HUES64 (cell line): ENCODE results near the gene SLC38A8.

ENCODE experiments used
- H3K27ac ChIP-seq: 2 replicates; pipeline ENCODE4 v1.7.0; 2013; ENCODE audit warnings: low read depth, low read length, inconsistent platforms
- H3K27me3 ChIP-seq: 2 replicates; pipeline ENCODE4 v1.6.1; 2013; ENCODE audit warnings: mild to moderate bottlenecking, low read length; ENCODE audit not compliant: insufficient read depth
- H3K36me3 ChIP-seq: 2 replicates; pipeline ENCODE4 v1.6.1; 2013; ENCODE audit warnings: mild to moderate bottlenecking, low read length; ENCODE audit not compliant: insufficient read depth
- H3K4me1 ChIP-seq: 2 replicates; pipeline ENCODE4 v1.6.1; 2013; ENCODE audit warnings: mild to moderate bottlenecking, low read length, moderate library complexity; ENCODE audit not compliant: insufficient read depth
- H3K4me3 ChIP-seq: 2 replicates; pipeline ENCODE4 v1.5.1; 2013; ENCODE audit warnings: mild to moderate bottlenecking, low read length, moderate library complexity
- H3K9ac ChIP-seq: 2 replicates; pipeline ENCODE4 v1.6.1; 2013; ENCODE audit warnings: mild to moderate bottlenecking, low read depth, low read length
- H3K9me3 ChIP-seq: 2 replicates; pipeline ENCODE4 v1.6.1; 2013; ENCODE audit warnings: low read depth, low read length; ENCODE audit not compliant: insufficient read depth
- WGBS: fragments of 150-250, 120-280 bp; methylation state at CpG from one replicate; pipeline ENCODE4 v1.1.7; 2013; ENCODE audit warnings: missing lambda C conversion rate; 5-methylcytosine and 5-hydroxymethylcytosine counted together

SLC38A8 gene

GRCh38 chr16:83994703-83995102 is 47.9 kb downstream of the SLC38A8 start:
- no peak overlapping the region for H3K9ac ChIP-seq
- 91% methylated on average over 13 of the region's 13 CpGs for WGBS
- H3K27ac ChIP-seq = no peak overlapping the region
- H3K9me3 ChIP-seq = no peaks in the 10 kb centered on the region
- no peaks in the 10 kb centered on the region for H3K4me1 ChIP-seq
- no peak overlapping the region for H3K4me3 ChIP-seq
- no peaks in the 10 kb centered on the region for H3K27me3 ChIP-seq
- no peaks in the 10 kb centered on the region for H3K36me3 ChIP-seq

GRCh38 chr16:83994087-83994486 is 48.5 kb downstream of the SLC38A8 start:
- H3K4me1 ChIP-seq = no peaks in the 10 kb centered on the region; the same call in 1 of the 2 replicates
- no peak overlapping the region for H3K9ac ChIP-seq
- no peaks in the 10 kb centered on the region for H3K36me3 ChIP-seq
- no peak overlapping the region for H3K4me3 ChIP-seq
- no peaks in the 10 kb centered on the region for H3K9me3 ChIP-seq
- no peak overlapping the region for H3K27ac ChIP-seq
- H3K27me3 ChIP-seq = no peaks in the 10 kb centered on the region
- WGBS = 93% methylated on average over 8 of the region's 8 CpGs

GRCh38 chr16:83992624-83993023 is 50.0 kb downstream of the SLC38A8 start:
- Histone ChIP-seq H3K4me3 (no peak overlapping the region), H3K27me3 (no peaks in the 10 kb centered on the region), H3K4me1 (no peaks in the 10 kb centered on the region; the same call in 1 of the 2 replicates), H3K27ac (no peak overlapping the region), H3K9me3 (no peaks in the 10 kb centered on the region), H3K9ac (no peak overlapping the region), H3K36me3 (no peaks in the 10 kb centered on the region)
- 82% methylated on average over 6 of the region's 6 CpGs for WGBS

DNA sequence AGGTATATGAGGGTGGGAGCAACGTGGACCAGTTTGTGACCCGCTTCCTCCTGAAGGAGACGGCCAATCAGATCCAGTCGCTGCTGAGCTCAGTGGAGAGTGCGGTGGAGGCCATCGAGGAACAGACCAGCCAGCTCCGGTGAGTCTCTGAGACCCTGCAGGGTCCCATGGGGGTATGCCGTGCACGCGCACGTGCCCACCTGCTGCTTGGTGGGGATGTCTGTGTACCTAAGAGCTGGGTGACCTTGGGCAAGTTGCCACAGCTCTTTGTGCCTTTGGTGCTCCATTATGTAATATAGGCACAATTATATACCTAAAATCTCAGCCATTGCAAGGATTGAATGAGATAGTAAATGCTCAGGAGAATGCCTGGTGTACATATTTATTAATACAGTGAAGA is 52.1 kb downstream of the SLC38A8 start:
- H3K4me3 ChIP-seq = no peak overlapping the region
- H3K27ac ChIP-seq = no peak overlapping the region
- H3K9ac ChIP-seq = no peak overlapping the region
- H3K4me1 ChIP-seq = no peaks in the 10 kb centered on the region; the same call in 1 of the 2 replicates
- H3K36me3 ChIP-seq = no peaks in the 10 kb centered on the region
- no peaks in the 10 kb centered on the region for H3K27me3 ChIP-seq
- no peaks in the 10 kb centered on the region for H3K9me3 ChIP-seq
- 93% methylated on average over 11 of the region's 11 CpGs for WGBS

DNA sequence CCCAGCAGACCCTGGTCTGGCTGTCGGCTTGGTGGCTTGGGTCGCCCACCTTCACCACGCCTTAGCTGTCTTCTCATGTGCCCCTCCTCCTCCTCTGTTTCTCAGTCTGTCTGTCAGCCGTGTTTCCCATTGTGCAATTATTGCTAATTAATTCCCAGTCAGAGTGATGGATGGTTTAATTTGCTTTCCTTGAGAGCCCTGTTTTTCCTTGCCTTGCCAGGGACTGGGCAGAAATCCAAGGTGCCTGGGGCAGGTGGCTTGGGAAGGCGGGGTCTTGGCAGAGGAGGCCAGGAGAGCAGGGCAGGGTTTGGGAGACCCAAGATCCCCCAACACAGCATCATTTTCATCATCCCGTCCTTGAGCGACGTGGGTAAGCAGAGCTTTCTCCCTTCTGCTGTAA is 53.3 kb downstream of the SLC38A8 start:
- Histone ChIP-seq H3K4me3 (no peak overlapping the region), H3K36me3 (no peaks in the 10 kb centered on the region), H3K9ac (no peak overlapping the region), H3K9me3 (no peaks in the 10 kb centered on the region), H3K4me1 (no peaks in the 10 kb centered on the region; the same call in 1 of the 2 replicates), H3K27me3 (no peaks in the 10 kb centered on the region), H3K27ac (no peak overlapping the region)
- WGBS = 92% methylated on average over 7 of the region's 8 CpGs

GRCh38 chr16:83983491-83983890 is 59.1 kb downstream of the SLC38A8 start:
- Histone ChIP-seq H3K4me3 (no peak overlapping the region), H3K27ac (no peak overlapping the region), H3K27me3 (no peaks in the 10 kb centered on the region), H3K9me3 (peaks cover 7% of the 10 kb centered on the region), H3K4me1 (no peaks in the 10 kb centered on the region), H3K36me3 (no peaks in the 10 kb centered on the region), H3K9ac (no peak overlapping the region)
- WGBS = no CpG with 5 or more reads among the region's 4 CpGs

GRCh38 chr16:83981799-83982198 is 60.8 kb downstream of the SLC38A8 start:
- no peak overlapping the region for H3K27ac ChIP-seq
- peaks cover 15% of the 10 kb centered on the region for H3K9me3 ChIP-seq
- 95% methylated on average over 8 of the region's 8 CpGs for WGBS
- H3K27me3 ChIP-seq = no peaks in the 10 kb centered on the region
- no peak overlapping the region for H3K4me3 ChIP-seq
- no peaks in the 10 kb centered on the region; the same call in 1 of the 2 replicates for H3K36me3 ChIP-seq
- H3K9ac ChIP-seq = no peak overlapping the region
- H3K4me1 ChIP-seq = no peaks in the 10 kb centered on the region

DNA sequence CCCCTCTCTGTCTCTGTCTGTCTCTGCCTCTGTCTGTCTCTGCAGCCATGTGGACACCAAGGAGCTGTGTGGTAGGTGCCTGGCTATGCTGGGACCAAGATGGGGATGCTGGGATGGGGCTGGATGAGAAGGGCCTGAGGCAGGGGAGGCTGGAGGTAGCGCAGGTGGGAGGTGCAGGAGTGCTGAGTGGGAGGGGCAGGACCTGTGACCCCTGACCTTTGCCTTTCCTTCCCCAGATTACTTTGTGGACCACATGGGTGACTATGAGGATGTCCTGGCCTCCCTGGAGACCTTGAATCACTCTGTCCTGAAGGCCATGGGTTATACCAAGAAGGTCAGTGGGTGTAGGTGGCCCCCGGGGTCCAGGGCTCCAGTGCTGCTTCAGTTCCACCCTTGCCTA is 61.8 kb downstream of the SLC38A8 start:
- Histone ChIP-seq H3K36me3 (no peaks in the 10 kb centered on the region; the same call in 1 of the 2 replicates), H3K9ac (no peak overlapping the region)
- 95% methylated on average over 2 of the region's 2 CpGs for WGBS

DNA sequence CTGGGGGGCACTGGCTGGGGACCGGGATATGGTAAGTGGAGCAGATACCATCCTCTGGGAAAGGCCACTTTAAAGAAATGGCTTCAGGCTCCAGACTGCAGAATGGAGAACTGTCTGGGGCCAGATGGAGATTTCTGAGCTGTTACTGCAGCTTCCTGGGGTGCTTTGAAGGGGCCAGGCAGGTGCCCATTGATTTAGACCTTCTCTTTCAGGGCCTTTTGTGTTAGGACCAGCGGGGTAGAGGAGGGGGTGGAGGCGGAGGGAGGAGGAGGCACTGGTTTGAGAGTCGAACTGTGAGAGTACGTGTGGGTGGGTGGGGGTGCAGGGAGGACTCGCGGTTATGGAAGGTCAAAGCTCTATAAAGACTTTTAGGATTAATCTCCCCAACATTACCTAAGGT is 63.2 kb downstream of the SLC38A8 start:
- H3K27ac ChIP-seq = no peak overlapping the region; the same call in 1 of the 2 replicates
- 56% methylated on average over 4 of the region's 7 CpGs for WGBS
- H3K4me1 ChIP-seq = no peaks in the 10 kb centered on the region
- peaks cover 15% of the 10 kb centered on the region for H3K9me3 ChIP-seq
- H3K4me3 ChIP-seq = no peak overlapping the region
- no peaks in the 10 kb centered on the region for H3K27me3 ChIP-seq
- H3K36me3 ChIP-seq = no peaks in the 10 kb centered on the region; the same call in 1 of the 2 replicates
- no peak overlapping the region for H3K9ac ChIP-seq

More for the DNA sequence above, 61.8 kb downstream of the SLC38A8 start:
- H3K4me3 ChIP-seq = no peak overlapping the region
- H3K4me1 ChIP-seq = no peaks in the 10 kb centered on the region
- H3K27ac ChIP-seq = no peak overlapping the region
- H3K9me3 ChIP-seq = peaks cover 15% of the 10 kb centered on the region
- no peaks in the 10 kb centered on the region for H3K27me3 ChIP-seq

- H3K27ac ChIP-seq = no peak overlapping the region
- 94% methylated on average over 5 of the region's 5 CpGs for WGBS
- no peaks in the 10 kb centered on the region for H3K4me1 ChIP-seq
- H3K27me3 ChIP-seq = no peaks in the 10 kb centered on the region
- H3K9me3 ChIP-seq = peaks cover 15% of the 10 kb centered on the region
- H3K9ac ChIP-seq = no peak overlapping the region
- H3K36me3 ChIP-seq = no peaks in the 10 kb centered on the region; the same call in 1 of the 2 replicates
- no peak overlapping the region for H3K4me3 ChIP-seq
Observed at GRCh38 chr16:83978401-83978904, 64.1 kb downstream of the SLC38A8 start.

GRCh38 chr16:83977056-83977815 is 65.4 kb downstream of the SLC38A8 start:
- no peak overlapping the region for H3K4me3 ChIP-seq
- H3K36me3 ChIP-seq = no peaks in the 10 kb centered on the region; the same call in 1 of the 2 replicates
- WGBS = 95% methylated on average over 6 of the region's 6 CpGs

More at GRCh38 chr16:83977056-83977815, 65.4 kb downstream of the SLC38A8 start:
- no peaks in the 10 kb centered on the region for H3K27me3 ChIP-seq
- peaks cover 15% of the 10 kb centered on the region for H3K9me3 ChIP-seq
- H3K4me1 ChIP-seq = no peaks in the 10 kb centered on the region
- no peak overlapping the region for H3K27ac ChIP-seq
- no peak overlapping the region for H3K9ac ChIP-seq
